Activated CD4-positive, alpha-beta memory T cell treated with anti-CD3 and anti-CD28 coated beads, Interleukin-2, amount 10 ng/mL, durations not matched to agents 7 days and 5 days (primary cell): ENCODE results near the gene N4BP2. TPM values are rescaled to one million over a fixed set of nuclear protein-coding genes. Genes with fewer than 3 reads are reported as not detected.
"Not testable (repeated sequence)": the region's sequence is repeated elsewhere in the genome, so short reads cannot be mapped to it uniquely, and the experiment has no call there.

Experiments
- CTCF ChIA-PET: fragments of 350-600 bp; sonication (Branson Sonifier 250); formaldehyde crosslinking; loops from one replicate; lab custom pipeline; 2021; ENCODE audit warnings: antibody characterized with exemption, inconsistent platforms; lab: Charles Lee
- POLR2A ChIA-PET: fragments of 350-600 bp; sonication (Branson Sonifier 250); formaldehyde crosslinking; loops from one replicate; lab custom pipeline; 2021; ENCODE audit warnings: antibody characterized with exemption; lab: Charles Lee
- DNase-seq: peaks from one replicate; pipeline ENCODE4 v3.0.0-alpha.2; 2020
- H3K27ac Mint-ChIP-seq: one replicate; pipeline ENCODE4 v1.8.0; 2021; ENCODE audit warnings: mild to moderate bottlenecking, mixed read lengths
- H3K27me3 Mint-ChIP-seq: one replicate; pipeline ENCODE4 v1.8.0; 2021; ENCODE audit warnings: mixed read lengths
- H3K36me3 Mint-ChIP-seq: one replicate; pipeline ENCODE4 v1.8.0; 2021; ENCODE audit warnings: low read depth, mixed read lengths
- H3K4me1 Mint-ChIP-seq: one replicate; pipeline ENCODE4 v1.8.0; 2021; ENCODE audit warnings: mixed read lengths
- H3K4me3 Mint-ChIP-seq: one replicate; pipeline ENCODE4 v1.8.0; 2021; ENCODE audit warnings: mild to moderate bottlenecking, mixed read lengths
- H3K9me3 Mint-ChIP-seq: one replicate; pipeline ENCODE4 v1.8.0; 2021; ENCODE audit warnings: mixed read lengths
- total RNA-seq, 2 experiments: library from RNA; stranded (reverse); gene quantifications; one replicate each; pipeline ENCODE4 v1.2.3, GENCODE V29; 2021

N4BP2 gene
- total RNA-seq, 2 experiments from 2014 or later = 22.5 to 26.8 TPM

DNA sequence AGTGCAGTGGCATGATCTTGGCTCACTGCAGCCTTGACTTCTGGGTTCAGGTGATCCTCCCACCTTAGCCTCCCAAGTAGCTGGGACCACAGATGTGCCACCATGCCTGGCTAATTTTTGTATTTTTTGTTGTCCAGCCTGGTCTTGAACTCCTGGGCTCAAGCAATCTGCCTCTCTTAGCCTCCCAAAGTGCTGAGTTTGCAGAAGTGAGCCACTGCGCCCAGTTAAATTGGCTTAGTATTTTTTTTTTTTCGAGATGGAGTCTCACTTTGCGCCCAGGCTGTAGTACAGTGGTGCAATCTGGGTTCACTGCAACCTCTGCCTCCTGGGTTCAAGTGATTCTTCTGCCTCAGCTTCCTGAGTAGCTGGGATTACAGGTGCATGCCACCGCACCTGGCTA is 50.5 kb downstream of the N4BP2 start:
- CTCF ChIA-PET, H3K9me3 Mint-ChIP-seq, H3K4me3 Mint-ChIP-seq, DNase-seq, H3K4me1 Mint-ChIP-seq, H3K27me3 Mint-ChIP-seq, H3K27ac Mint-ChIP-seq, POLR2A ChIA-PET: not testable (repeated sequence)
- H3K36me3 Mint-ChIP-seq = peaks cover 46% of the 10 kb centered on the region

DNA sequence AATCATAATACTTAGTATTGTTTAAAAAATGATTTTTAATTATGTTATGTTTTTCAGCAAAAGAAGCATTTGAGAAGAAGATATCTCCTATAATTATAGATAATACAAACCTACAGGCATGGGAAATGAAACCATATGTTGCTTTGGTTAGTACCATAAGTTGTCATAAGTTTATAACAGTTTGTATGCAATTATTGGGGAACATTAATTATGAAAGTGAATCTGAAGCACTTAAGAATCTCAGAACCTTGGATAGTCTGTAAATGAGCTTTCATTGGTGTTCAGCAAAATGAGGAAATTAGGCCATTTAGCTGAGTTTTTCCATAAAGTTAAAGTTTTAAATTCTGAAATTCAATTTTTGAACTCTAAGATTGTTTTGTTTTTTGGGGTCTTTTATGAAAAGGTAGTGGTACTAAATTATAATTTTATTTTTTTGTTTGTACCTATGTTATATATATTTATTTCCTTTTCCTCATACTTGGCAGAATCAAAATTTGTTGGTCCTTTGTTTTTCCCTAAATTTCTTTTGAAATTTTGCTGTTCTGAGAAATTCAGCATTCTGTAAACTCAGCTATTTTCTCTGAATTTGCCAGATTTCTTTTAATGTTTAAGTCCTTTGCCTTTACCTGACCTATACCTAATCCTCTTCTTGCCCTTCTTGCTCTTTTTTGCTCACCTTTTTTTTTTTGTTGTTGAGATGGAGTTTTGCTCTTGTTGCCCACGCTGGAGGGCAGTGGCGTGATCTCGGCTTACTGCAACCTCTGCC is 55.6 kb downstream of the N4BP2 start:
- Mint-ChIP-seq H3K4me1 (peaks cover 3% of the 10 kb centered on the region), H3K27ac (no peak overlapping the region), H3K9me3 (no peaks in the 10 kb centered on the region), H3K4me3 (no peak overlapping the region), H3K27me3 (no peaks in the 10 kb centered on the region), H3K36me3 (peaks cover 40% of the 10 kb centered on the region)
- no peak for DNase-seq
- CTCF ChIA-PET = no interaction called here
- POLR2A ChIA-PET = no interaction called here

DNA sequence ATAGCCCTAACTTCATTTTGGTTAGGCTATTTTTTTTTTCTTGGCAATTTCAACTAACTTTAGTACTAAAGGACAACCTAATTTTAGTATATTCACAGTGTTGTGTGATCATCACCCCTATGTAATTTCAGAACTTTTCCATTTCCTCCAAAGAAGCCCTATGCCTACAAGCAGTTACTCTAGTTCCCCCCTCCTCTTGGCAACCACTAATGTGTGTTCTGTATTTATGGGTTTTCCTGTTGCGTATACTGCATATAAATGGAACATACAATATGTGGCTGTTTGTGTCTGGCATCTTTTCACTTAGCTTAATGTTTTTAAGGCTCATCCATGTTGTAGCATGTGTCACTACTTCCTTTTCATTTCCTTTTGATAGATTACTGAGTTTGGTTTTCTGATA is 57.6 kb downstream of the N4BP2 start:
- no peak for DNase-seq
- peaks cover 36% of the 10 kb centered on the region for H3K36me3 Mint-ChIP-seq
- H3K27me3 Mint-ChIP-seq = no peaks in the 10 kb centered on the region
- ChIA-PET POLR2A (no interaction called here), CTCF (interaction anchor here (1.6 kb wide), 1 partner anchor 211 kb away, joined by 4 read pairs; no protein-coding TSS in a partner anchor)
- H3K4me3 Mint-ChIP-seq = no peak overlapping the region
- peaks cover 3% of the 10 kb centered on the region for H3K4me1 Mint-ChIP-seq
- no peak overlapping the region for H3K27ac Mint-ChIP-seq
- H3K9me3 Mint-ChIP-seq = no peaks in the 10 kb centered on the region

GRCh38 chr4:40118861-40119260 is 62.2 kb downstream of the N4BP2 start:
- no peaks in the 10 kb centered on the region for H3K27me3 Mint-ChIP-seq
- no peak for DNase-seq
- ChIA-PET CTCF (interaction anchor here (1.4 kb wide), 1 partner anchor 191 kb away, joined by 3 read pairs; no protein-coding TSS in a partner anchor), POLR2A (interaction anchor here (1.2 to 1.3 kb wide), 2 partner anchors 120 to 422 kb away, joined by 3 read pairs; no protein-coding TSS in a partner anchor)
- no peaks in the 10 kb centered on the region for H3K9me3 Mint-ChIP-seq
- H3K36me3 Mint-ChIP-seq = peaks cover 28% of the 10 kb centered on the region
- no peak overlapping the region for H3K27ac Mint-ChIP-seq
- H3K4me1 Mint-ChIP-seq = peaks cover 18% of the 10 kb centered on the region
- no peak overlapping the region for H3K4me3 Mint-ChIP-seq

DNA sequence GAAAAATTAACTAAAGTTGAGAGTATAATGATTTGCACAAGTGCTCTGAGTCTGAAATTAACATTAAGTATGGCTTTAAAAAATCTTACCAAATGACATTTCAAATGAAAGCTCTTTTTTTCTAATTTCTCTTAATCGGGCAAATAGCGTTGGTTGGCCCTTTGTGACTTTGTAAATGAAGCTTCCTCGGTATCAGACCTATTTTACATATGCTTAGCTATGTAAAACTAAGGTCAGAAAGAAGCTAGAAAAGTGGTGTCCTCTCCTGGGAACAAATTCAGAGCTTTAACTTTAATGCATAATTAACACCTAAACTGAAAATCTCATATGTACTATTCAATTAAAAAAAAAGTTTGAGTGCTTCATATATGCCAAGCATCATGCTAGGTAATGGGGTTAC is 62.7 kb downstream of the N4BP2 start:
- no peak overlapping the region for H3K27ac Mint-ChIP-seq
- ChIA-PET CTCF (interaction anchor here (1.0 to 1.4 kb wide), 2 partner anchors 190 to 198 kb away, joined by 3 to 4 read pairs; no protein-coding TSS in a partner anchor), POLR2A (interaction anchor here (1.2 to 1.3 kb wide), 2 partner anchors 119 to 422 kb away, joined by 3 read pairs; no protein-coding TSS in a partner anchor)
- H3K36me3 Mint-ChIP-seq = peaks cover 28% of the 10 kb centered on the region
- no peak for DNase-seq
- no peaks in the 10 kb centered on the region for H3K27me3 Mint-ChIP-seq
- no peaks in the 10 kb centered on the region for H3K9me3 Mint-ChIP-seq
- no peak overlapping the region for H3K4me3 Mint-ChIP-seq
- H3K4me1 Mint-ChIP-seq = peaks cover 18% of the 10 kb centered on the region

DNA sequence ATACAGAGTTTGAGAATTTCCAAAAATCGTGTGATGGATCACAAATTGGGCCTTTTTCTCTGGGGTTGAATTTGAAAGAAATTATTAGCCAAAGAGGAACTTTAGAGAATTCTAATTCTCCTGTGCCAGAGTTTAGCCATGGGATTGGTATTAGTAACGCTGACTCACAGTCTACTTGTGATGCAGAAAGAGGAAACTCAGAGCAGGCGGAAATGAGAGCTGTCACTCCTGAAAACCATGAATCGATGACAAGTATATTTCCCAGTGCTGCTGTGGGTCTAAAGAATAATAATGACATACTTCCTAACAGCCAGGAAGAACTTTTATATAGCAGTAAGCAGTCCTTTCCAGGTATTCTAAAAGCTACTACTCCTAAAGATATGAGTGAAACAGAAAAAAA is 64.9 kb downstream of the N4BP2 start:
- H3K27ac Mint-ChIP-seq = no peak overlapping the region
- no peak for DNase-seq
- H3K4me1 Mint-ChIP-seq = peaks cover 26% of the 10 kb centered on the region
- H3K9me3 Mint-ChIP-seq = no peaks in the 10 kb centered on the region
- ChIA-PET POLR2A (interaction anchor here (1.1 to 1.2 kb wide), 2 partner anchors 25 to 77 kb away, joined by 3 to 4 read pairs; no protein-coding TSS in a partner anchor), CTCF (no interaction called here)
- H3K4me3 Mint-ChIP-seq = no peak overlapping the region
- no peaks in the 10 kb centered on the region for H3K27me3 Mint-ChIP-seq
- peaks cover 22% of the 10 kb centered on the region for H3K36me3 Mint-ChIP-seq

DNA sequence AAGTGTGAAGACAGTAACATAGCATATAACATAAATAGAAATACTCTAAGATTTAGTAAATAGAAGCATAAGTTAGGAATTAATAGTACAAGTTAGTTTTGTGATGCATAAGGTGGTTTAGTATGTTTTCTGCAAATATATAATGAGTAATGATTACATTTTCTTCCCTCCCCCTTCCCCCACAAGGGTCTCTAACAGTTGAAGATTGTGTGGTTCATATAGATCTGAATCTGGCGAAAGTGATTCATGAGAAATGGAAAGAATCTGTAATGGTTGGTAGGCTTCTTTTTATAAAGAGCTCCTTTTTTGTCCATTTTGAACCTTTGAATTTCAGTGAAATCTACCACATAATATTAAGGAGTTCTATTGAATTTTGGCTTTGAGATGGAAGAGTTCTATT is 66.3 kb downstream of the N4BP2 start:
- CTCF ChIA-PET = no interaction called here
- H3K27ac Mint-ChIP-seq = no peak overlapping the region
- DNase-seq = no peak
- H3K9me3 Mint-ChIP-seq = no peaks in the 10 kb centered on the region
- no peak overlapping the region for H3K4me3 Mint-ChIP-seq
- peaks cover 26% of the 10 kb centered on the region for H3K4me1 Mint-ChIP-seq
- POLR2A ChIA-PET = no interaction called here
- H3K36me3 Mint-ChIP-seq = peaks cover 17% of the 10 kb centered on the region
- no peaks in the 10 kb centered on the region for H3K27me3 Mint-ChIP-seq

DNA sequence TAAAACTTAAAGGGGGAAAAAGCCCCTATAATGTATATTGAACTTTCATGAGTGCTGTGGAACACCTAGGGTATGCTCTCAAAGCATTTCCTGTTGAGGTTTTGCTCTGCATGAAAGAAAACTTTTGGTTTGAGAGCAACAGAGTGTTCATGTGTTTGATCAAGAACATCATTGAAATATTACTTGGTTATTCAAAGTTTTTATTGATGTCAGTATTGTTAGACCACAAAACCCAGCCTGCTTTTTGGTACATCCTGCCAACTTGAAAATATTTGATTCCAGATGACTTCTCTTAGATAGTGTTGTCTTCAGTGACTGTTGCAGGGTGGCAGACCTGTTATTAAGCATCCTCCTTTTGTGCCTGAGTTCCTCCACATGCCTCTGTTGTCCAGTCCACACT is 68.0 kb downstream of the N4BP2 start:
- CTCF ChIA-PET = no interaction called here
- Mint-ChIP-seq H3K4me1 (peaks cover 26% of the 10 kb centered on the region), H3K9me3 (no peaks in the 10 kb centered on the region), H3K4me3 (no peak overlapping the region), H3K27me3 (no peaks in the 10 kb centered on the region), H3K36me3 (peaks cover 13% of the 10 kb centered on the region), H3K27ac (peak overlapping the region; percentile 51)
- POLR2A ChIA-PET = interaction anchor here (1.5 kb wide), 1 partner anchor 75 kb away, joined by 3 read pairs; no protein-coding TSS in a partner anchor
- no peak for DNase-seq

DNA sequence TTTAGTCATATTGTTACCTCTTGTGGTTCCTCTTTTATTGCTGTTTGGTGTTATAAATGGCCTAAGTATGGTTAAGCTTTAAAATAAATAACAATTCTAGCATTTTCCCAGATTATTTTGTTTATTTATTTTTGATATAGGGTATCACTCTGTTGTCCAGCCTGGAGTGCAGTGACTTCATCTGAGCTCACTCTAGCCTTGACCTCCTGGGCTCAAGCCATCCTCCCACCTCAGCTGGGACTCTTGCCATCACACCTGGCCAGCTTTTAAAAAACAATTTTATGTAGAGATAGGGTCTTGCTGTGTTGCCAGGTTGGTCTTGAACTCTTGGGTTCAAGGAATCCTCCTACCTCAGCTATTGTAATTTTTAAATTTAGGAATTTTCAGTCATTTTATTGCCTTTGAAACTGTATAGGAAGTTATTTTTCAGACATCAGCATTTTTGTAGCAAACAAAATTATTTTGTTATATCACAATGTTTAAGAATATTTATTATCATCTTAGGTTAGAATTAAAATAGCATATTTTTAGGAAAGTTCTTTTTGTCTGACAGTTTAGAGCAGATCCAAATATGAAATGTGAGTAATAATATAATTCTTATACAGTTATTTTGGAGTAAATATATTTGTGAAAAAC is 73.9 kb downstream of the N4BP2 start:
- H3K36me3 Mint-ChIP-seq = peaks cover 6% of the 10 kb centered on the region
- DNase-seq = no peak
- H3K27me3 Mint-ChIP-seq = no peaks in the 10 kb centered on the region
- no peak overlapping the region for H3K4me3 Mint-ChIP-seq
- POLR2A ChIA-PET = no interaction called here
- no peak overlapping the region for H3K27ac Mint-ChIP-seq
- CTCF ChIA-PET = interaction anchor here (0.5 to 1.4 kb wide), 4 partner anchors 27 to 396 kb away, joined by 3 to 4 read pairs (median 4); no protein-coding TSS in a partner anchor
- no peaks in the 10 kb centered on the region for H3K4me1 Mint-ChIP-seq
- H3K9me3 Mint-ChIP-seq = no peaks in the 10 kb centered on the region

GRCh38 chr4:40132816-40133215 is 76.2 kb downstream of the N4BP2 start:
- POLR2A ChIA-PET = interaction anchor here (0.6 kb wide), 1 partner anchor 620 kb away, joined by 3 read pairs; no protein-coding TSS in a partner anchor
- Mint-ChIP-seq H3K9me3 (no peaks in the 10 kb centered on the region), H3K27me3 (no peaks in the 10 kb centered on the region), H3K27ac (no peak overlapping the region), H3K36me3 (peaks cover 25% of the 10 kb centered on the region), H3K4me3 (no peak overlapping the region), H3K4me1 (no peaks in the 10 kb centered on the region)
- CTCF ChIA-PET = interaction anchor here (1.6 to 1.7 kb wide), 2 partner anchors 177 to 193 kb away, joined by 4 to 8 read pairs; no protein-coding TSS in a partner anchor
- no peak for DNase-seq

DNA sequence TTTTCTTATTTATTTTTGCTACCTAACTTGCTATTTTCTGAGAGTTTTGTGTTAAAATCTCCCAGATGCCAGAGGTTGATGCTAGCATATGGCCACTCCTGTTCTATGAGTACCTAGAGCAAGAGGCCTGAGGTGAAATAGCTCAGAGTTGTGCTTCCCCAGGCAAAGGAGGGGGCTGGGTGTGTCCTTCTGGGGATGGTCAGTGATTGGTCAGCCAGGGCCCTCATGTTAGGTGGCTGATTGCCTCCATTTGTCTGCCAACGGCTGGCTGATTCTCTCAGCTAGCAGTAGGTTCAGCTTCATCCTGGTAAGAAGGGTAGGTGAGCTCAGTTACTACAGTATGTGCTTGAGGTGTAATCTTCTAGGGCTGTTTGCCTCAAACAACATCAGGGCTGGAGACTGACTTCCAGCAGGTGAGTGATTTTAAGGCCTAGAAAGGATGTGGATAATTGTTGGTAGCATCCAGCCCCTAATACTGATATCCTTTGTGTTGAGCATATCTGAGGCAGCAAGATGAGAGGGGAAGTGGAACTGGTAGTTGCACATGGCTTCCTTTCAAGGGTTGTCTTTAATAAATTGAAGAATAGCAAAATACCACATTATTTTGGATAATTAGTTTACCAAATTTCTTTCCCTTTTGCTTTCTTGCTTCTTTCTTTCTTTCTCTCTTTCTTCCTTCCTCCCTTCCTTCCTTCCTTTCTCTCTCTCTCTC is 77.7 kb downstream of the N4BP2 start:
- no peaks in the 10 kb centered on the region for H3K4me1 Mint-ChIP-seq
- no peak overlapping the region for H3K4me3 Mint-ChIP-seq
- H3K27ac Mint-ChIP-seq = no peak overlapping the region
- no peak for DNase-seq
- H3K9me3 Mint-ChIP-seq = no peaks in the 10 kb centered on the region
- ChIA-PET CTCF (no interaction called here), POLR2A (no interaction called here)
- H3K36me3 Mint-ChIP-seq = peaks cover 34% of the 10 kb centered on the region
- no peaks in the 10 kb centered on the region for H3K27me3 Mint-ChIP-seq

GRCh38 chr4:40136202-40136601 is 79.6 kb downstream of the N4BP2 start:
- H3K4me1 Mint-ChIP-seq, CTCF ChIA-PET: not testable (repeated sequence)
- peaks cover 37% of the 10 kb centered on the region for H3K36me3 Mint-ChIP-seq

DNA sequence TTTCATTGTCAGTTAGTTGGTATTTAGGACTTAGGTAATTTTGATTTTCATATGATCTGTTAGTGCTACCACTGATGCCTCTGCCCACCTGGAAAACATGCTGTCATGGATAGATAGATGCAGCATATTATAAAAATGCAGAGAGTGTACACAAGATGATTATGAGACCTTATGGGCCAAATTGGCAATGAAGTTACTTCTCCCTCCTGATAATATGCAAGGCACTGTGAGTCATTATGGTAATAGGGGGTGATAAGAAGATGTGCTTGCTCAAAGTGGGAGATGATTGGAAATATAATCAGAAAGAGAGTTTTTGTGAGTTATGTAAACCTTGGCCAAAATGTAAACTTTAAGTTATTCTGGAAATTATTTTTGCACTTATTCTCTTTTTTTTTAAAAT is 83.5 kb downstream of the N4BP2 start:
- CTCF ChIA-PET = no interaction called here
- POLR2A ChIA-PET = no interaction called here
- Mint-ChIP-seq H3K9me3 (no peaks in the 10 kb centered on the region), H3K4me1 (peaks cover 13% of the 10 kb centered on the region), H3K27me3 (no peaks in the 10 kb centered on the region), H3K36me3 (peaks cover 65% of the 10 kb centered on the region), H3K27ac (no peak overlapping the region), H3K4me3 (no peak overlapping the region)
- DNase-seq = no peak

More at GRCh38 chr4:40136202-40136601, 79.6 kb downstream of the N4BP2 start:
- H3K4me3 Mint-ChIP-seq, POLR2A ChIA-PET, H3K9me3 Mint-ChIP-seq, DNase-seq, H3K27ac Mint-ChIP-seq, H3K27me3 Mint-ChIP-seq: not testable (repeated sequence)
